A549 (cell line): ENCODE measurements around the gene HOXD1. TPM values are rescaled to one million over a fixed set of nuclear protein-coding genes. Genes with fewer than 3 reads are reported as not detected.
A peak's percentile ranks its signal among the peaks of the same experiment; 100 is the strongest.

Experiments
- ATAC-seq, 2 experiments: fragments of 200-7000 bp in 1 of 2; fragments of >200 bp in 1 of 2; cut with Nextera tagmentation in 1 of 2; cut with Tn5 transposase in 1 of 2; 3 replicates each; pipeline versions ENCODE4 v1.8.0 to v1.9.1; 2018 to 2020; ENCODE audit warnings: mild to moderate bottlenecking in 1 of 2, moderate library complexity in 1 of 2
- CTCF ChIA-PET: fragments of 300-600 bp; sonication (Branson Sonifier 250); formaldehyde crosslinking; extraction: SDS; loops from one replicate; lab custom pipeline; 2021; ENCODE audit warnings: antibody characterized with exemption, inconsistent platforms; lab: Yijun Ruan, JAX
- POLR2A ChIA-PET: fragments of 350-600 bp; formaldehyde crosslinking; extraction: SDS; loops from one replicate; lab custom pipeline; 2021; ENCODE audit warnings: antibody characterized with exemption, inconsistent platforms; lab: Yijun Ruan, JAX
- DNase-seq, 2 experiments: peaks; one replicate each; pipeline versions ENCODE4 v3.0.0 to v3.0.0-alpha.2; 2011 to 2016; ENCODE audit warnings: low read depth in 1 of 2, low spot score in 1 of 2
- FAIRE-seq: peaks from 2 replicates; lab custom pipeline; 2011; peaks lifted over from hg19 to GRCh38; lab: Jason Lieb, UNC
- H3K27ac ChIP-seq, 2 experiments: fragments of >200 bp; sonication (Bioruptor Twin); formaldehyde crosslinking; 3 replicates each; pipeline ENCODE4 v1.5.1; 2016 to 2017
- H3K4me1 ChIP-seq: fragments of >200 bp; sonication (Bioruptor Twin); formaldehyde crosslinking; 3 replicates; pipeline ENCODE4 v1.6.1; 2016
- H3K4me2 ChIP-seq: fragments of >200 bp; sonication (Bioruptor Twin); formaldehyde crosslinking; 3 replicates; pipeline ENCODE4 v1.6.1; 2016
- H3K4me3 ChIP-seq: fragments of >200 bp; sonication (Bioruptor Twin); formaldehyde crosslinking; 3 replicates; pipeline ENCODE4 v1.5.1; 2016
- H3K9me3 ChIP-seq: fragments of >200 bp; sonication (Bioruptor Twin); formaldehyde crosslinking; 3 replicates; pipeline ENCODE4 v1.6.1; 2016
- CHD4 ChIP-seq: fragments of 200-600 bp; sonication (generic); IDR thresholded peaks from 2 replicates; pipeline ENCODE4 v1.6.1; 2016; ENCODE audit warnings: antibody characterized with exemption, mild to moderate bottlenecking, borderline replicate concordance
- EHF ChIP-seq: fragments of 250-450 bp; sonication (Bioruptor Pico); IDR thresholded peaks from 2 replicates; pipeline ENCODE4 v1.5.0; 2020; ENCODE audit warnings: mild to moderate bottlenecking
- ESRRA ChIP-seq: fragments of 150-350 bp; IDR thresholded peaks from 2 replicates; pipeline ENCODE4 v1.6.1; 2014; ENCODE audit warnings: mild to moderate bottlenecking, low read length, borderline replicate concordance
- GATA3 ChIP-seq: IDR thresholded peaks from 2 replicates; pipeline ENCODE4 v1.6.1; 2012; ENCODE audit warnings: borderline replicate concordance
- HOXB5 ChIP-seq: fragments of 250-450 bp; sonication (Bioruptor Pico); IDR thresholded peaks from 2 replicates; pipeline ENCODE4 v1.5.0; 2020; ENCODE audit warnings: mild to moderate bottlenecking, moderate library complexity
- MAZ ChIP-seq: fragments of 150-350 bp; IDR thresholded peaks from 2 replicates; pipeline ENCODE4 v1.6.1; 2014; ENCODE audit warnings: antibody characterized with exemption, low read depth, low read length, borderline replicate concordance
- MYC ChIP-seq: IDR thresholded peaks from 2 replicates; pipeline ENCODE4 v1.6.1; 2012; ENCODE audit warnings: mild to moderate bottlenecking, inconsistent platforms, low read length, improper control_type of control experiment, borderline replicate concordance
- POLR2A ChIP-seq: IDR thresholded peaks from 2 replicates; pipeline ENCODE4 v1.6.1; 2012; ENCODE audit warnings: mild to moderate bottlenecking, low read length
- RAD21 ChIP-seq, 2 experiments: fragments of >200 bp in 1 of 2; sonication (Bioruptor Twin) in 1 of 2; formaldehyde crosslinking in 1 of 2; IDR thresholded peaks in 1 of 2; conservative IDR thresholded peaks in 1 of 2; 2 replicates in 1 of 2; 3 replicates in 1 of 2; pipeline ENCODE4 v1.6.1; 2012 to 2018; ENCODE audit warnings: inconsistent platforms in 1 of 2
- RFX5 ChIP-seq: fragments of 450-650 bp; IDR thresholded peaks from 2 replicates; pipeline ENCODE4 v1.7.1; 2014; ENCODE audit warnings: antibody characterized with exemption, mild to moderate bottlenecking, moderate library complexity
- SMC3 ChIP-seq: fragments of >200 bp; sonication (Bioruptor Twin); formaldehyde crosslinking; IDR thresholded peaks from 3 replicates; pipeline ENCODE4 v1.6.1; 2018; ENCODE audit warnings: inconsistent platforms
- TFCP2L1 ChIP-seq: fragments of 250-450 bp; sonication (Bioruptor Pico); IDR thresholded peaks from 2 replicates; pipeline ENCODE4 v1.5.0; 2021; ENCODE audit warnings: mild to moderate bottlenecking
- ZNF302 ChIP-seq: fragments of 250-450 bp; sonication (Bioruptor Pico); IDR thresholded peaks from 2 replicates; pipeline ENCODE4 v1.9.0; 2021; ENCODE audit warnings: inconsistent platforms, mild to moderate bottlenecking, moderate library complexity
- ZSCAN20 ChIP-seq: fragments of 250-450 bp; sonication (Bioruptor Pico); IDR thresholded peaks from 2 replicates; pipeline ENCODE4 v1.8.0; 2022; ENCODE audit warnings: mild to moderate bottlenecking, moderate library complexity
- WGBS: methylation state at CpG from one replicate; pipeline ENCODE4 v1.1.6; 2017; ENCODE audit errors: missing lambda C conversion rate; 5-methylcytosine and 5-hydroxymethylcytosine counted together
- polyA plus RNA-seq, 4 experiments: library from polyadenylated mRNA; depleted of rRNA in 3 of 4; stranded (reverse); fragments of >200 nt; fragmentation: RNase III in 1 of 4; extraction: RNeasy Plus Mini Kit Qiagen cat#74134 plus additional on column Dnase treatment in 1 of 4; gene quantifications; 2 replicates in 3 of 4; 3 replicates in 1 of 4; pipeline ENCODE4 v1.2.3, GENCODE V29; 2011 to 2017
- TF ChIP-seq, protein P1 (sequence below): fragments of 450-650 bp; IDR thresholded peaks from 2 replicates; pipeline ENCODE4 v1.6.1; 2014; ENCODE audit warnings: antibody characterized with exemption
- TF ChIP-seq, protein P2 (sequence below): IDR thresholded peaks from 2 replicates; pipeline ENCODE4 v1.6.1; 2012

HOXD1 gene
- polyA plus RNA-seq, 2 of the 4 experiments (the other 2 are of a cell fraction), result 0.12 TPM

DNA sequence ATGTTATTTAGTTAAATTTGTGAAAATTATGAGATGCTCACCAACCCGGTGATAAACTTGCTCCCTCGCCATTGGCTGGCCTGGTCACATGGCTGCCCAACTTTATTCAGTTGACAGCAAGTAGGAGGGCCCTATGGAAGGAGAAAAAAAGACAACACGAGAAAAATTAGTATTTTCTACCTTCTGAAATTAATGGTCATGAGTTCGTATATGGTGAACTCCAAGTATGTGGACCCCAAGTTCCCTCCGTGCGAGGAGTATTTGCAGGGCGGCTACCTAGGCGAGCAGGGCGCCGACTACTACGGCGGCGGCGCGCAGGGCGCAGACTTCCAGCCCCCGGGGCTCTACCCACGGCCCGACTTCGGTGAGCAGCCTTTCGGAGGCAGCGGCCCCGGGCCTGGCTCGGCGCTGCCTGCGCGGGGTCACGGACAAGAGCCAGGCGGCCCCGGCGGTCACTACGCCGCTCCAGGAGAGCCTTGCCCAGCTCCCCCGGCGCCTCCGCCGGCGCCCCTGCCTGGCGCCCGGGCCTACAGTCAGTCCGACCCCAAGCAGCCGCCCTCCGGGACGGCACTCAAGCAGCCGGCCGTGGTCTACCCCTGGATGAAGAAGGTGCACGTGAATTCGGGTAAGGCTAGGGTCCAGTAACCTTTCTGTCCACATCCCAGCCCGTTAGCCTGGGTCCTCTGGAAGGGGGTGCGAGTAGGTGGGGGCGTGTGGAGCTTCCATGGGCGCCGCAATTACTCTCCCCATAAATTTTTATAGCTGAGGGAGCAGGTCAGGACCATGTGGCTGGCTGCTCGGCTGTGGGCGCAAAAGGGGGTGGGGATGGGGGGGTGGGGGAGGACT lies 36.8 kb upstream of the HOXD1 start, which contains the start of gene HOXD4:
TSS of gene HOXD4 (plus strand) at position 109 of the 846 bp plus-strand sequence. CDS start at position 193, 84 bp downstream.
- POLR2A ChIA-PET, result no interaction called here
- no peak for DNase-seq
- TF ChIP-seq EHF (CRISPR knock-in tag), result no peak
- TF ChIP-seq ESRRA, result no peak
- TF ChIP-seq ZSCAN20 (CRISPR knock-in tag), result no peak
- TF ChIP-seq MYC, result no peak
- TF ChIP-seq CHD4, result no peak
- no peak for TF ChIP-seq RFX5
- TF ChIP-seq POLR2A, result no peak
- TF ChIP-seq, protein P1, sequence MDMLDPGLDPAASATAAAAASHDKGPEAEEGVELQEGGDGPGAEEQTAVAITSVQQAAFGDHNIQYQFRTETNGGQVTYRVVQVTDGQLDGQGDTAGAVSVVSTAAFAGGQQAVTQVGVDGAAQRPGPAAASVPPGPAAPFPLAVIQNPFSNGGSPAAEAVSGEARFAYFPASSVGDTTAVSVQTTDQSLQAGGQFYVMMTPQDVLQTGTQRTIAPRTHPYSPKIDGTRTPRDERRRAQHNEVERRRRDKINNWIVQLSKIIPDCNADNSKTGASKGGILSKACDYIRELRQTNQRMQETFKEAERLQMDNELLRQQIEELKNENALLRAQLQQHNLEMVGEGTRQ, result peak; percentile 33
- no peak for TF ChIP-seq RAD21 (conservative IDR thresholded peaks at IDR 0.05 in 1 of 2, IDR thresholded peaks at IDR 0.05 in 1 of 2)
- TF ChIP-seq, all 56 proteins: peak for 1
- FAIRE-seq (no peak), ATAC-seq (peak; percentile 26 to 76; a peak in 3 of 6 replicates)
- H3K4me1 ChIP-seq, result no peaks in the 10 kb centered on the region
- H3K4me2 ChIP-seq, result peak within 1 kb of the TSS; percentile 53; the same call in 2 of the 3 replicates
- H3K9me3 ChIP-seq, result no peaks in the 10 kb centered on the region
- peak within 1 kb of the TSS in 1 of 2 experiments; percentile 68; a peak in 2 of 6 replicates for H3K27ac ChIP-seq
- H3K4me3 ChIP-seq, result peak within 1 kb of the TSS; percentile 35
- CTCF ChIA-PET, result interaction anchor here (1.2 to 2.6 kb wide), 4 partner anchors 10 to 501 kb away, joined by 3 to 22 read pairs (median 6); no protein-coding TSS in a partner anchor
- 60% methylated on average over 32 of the region's 55 CpGs for WGBS

DNA sequence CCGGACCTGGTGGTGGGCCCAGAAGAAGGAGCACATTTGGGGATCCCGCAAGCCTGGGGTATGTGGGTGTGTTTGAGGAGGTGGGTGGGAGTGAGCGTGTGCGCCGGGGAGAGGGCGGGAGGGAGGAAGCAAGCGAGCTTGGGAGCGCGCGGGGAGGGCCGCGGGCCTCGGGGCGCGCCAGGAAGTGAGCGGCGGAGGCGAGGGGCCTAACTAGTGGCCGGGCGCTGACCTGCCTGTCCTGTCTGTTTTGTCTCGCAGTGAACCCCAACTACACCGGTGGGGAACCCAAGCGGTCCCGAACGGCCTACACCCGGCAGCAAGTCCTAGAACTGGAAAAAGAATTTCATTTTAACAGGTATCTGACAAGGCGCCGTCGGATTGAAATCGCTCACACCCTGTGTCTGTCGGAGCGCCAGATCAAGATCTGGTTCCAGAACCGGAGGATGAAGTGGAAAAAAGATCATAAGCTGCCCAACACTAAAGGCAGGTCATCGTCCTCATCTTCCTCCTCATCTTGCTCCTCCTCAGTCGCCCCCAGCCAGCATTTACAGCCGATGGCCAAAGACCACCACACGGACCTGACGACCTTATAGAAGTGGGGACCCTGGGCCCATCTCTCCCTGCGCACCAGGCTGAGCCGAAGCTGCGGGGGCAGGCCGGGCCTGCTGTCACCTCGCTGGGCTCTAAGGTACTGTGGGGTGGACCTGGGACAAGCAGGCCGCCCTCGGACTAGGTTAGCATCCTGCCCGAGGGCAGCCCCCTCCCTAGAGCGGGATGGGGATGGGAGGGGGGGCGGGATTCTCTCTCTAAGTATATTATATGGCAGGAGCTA lies 35.9 kb upstream of the HOXD1 start:
- no peak for ATAC-seq
- ChIA-PET CTCF (interaction anchor here (2.6 kb wide), 1 partner anchor 13 kb away, joined by 22 read pairs; no protein-coding TSS in a partner anchor), POLR2A (no interaction called here)
- WGBS, result 89% methylated on average over 45 of the region's 48 CpGs
- no peak for DNase-seq
- TF ChIP-seq, protein P1, result no peak
- TF ChIP-seq HOXB5 (no peak), MAZ (no peak), SMC3 (no peak), EHF (CRISPR knock-in tag) (no peak), RAD21 (conservative IDR thresholded peaks at IDR 0.05 in 1 of 2, IDR thresholded peaks at IDR 0.05 in 1 of 2) (no peak), TFCP2L1 (CRISPR knock-in tag) (no peak)
- Histone ChIP-seq H3K27ac (no peak overlapping the region), H3K9me3 (no peaks in the 10 kb centered on the region), H3K4me1 (no peaks in the 10 kb centered on the region), H3K4me2 (no peak overlapping the region), H3K4me3 (no peak overlapping the region)
- no peak for FAIRE-seq

DNA sequence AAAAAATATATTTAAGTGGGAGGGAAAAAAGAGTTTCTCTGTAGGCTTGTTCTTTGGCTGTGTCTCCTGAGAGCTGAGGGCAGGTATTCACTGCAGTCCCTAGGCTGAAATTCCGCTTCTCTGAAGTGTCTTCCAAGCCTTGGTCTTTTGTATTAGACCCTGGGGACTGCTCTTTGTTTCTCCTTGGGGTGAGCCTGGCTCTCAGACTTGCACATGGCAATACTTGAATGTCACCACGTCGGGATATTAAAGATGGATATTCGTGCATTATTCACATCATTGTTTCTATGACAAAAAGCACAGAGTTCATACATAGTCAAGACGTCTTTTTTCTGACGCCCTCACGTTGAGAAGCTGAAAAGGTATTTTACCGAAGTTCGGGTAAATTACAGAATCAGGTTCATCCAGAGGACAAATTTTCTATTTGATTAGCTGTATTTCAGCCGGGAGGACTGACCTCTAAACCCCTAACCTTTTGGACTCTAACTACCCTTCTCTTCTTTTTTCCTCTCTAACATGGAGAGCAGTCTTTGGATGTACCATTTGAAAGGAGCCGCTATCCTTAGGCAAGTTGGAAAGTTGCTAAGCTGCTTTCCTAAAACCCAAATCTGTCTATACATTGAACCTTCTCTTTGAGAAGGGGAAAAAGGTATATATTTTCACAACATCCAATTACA lies 33.8 kb upstream of the HOXD1 start:
- no peak for DNase-seq
- no peak for TF ChIP-seq MAZ
- TF ChIP-seq, protein P2, sequence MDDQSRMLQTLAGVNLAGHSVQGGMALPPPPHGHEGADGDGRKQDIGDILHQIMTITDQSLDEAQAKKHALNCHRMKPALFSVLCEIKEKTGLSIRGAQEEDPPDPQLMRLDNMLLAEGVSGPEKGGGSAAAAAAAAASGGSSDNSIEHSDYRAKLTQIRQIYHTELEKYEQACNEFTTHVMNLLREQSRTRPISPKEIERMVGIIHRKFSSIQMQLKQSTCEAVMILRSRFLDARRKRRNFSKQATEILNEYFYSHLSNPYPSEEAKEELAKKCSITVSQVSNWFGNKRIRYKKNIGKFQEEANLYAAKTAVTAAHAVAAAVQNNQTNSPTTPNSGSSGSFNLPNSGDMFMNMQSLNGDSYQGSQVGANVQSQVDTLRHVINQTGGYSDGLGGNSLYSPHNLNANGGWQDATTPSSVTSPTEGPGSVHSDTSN, result no peak
- TF ChIP-seq GATA3, result no peak
- TF ChIP-seq CHD4, result no peak
- TF ChIP-seq ZNF302 (CRISPR knock-in tag), result no peak
- no peak overlapping the region for H3K4me2 ChIP-seq
- FAIRE-seq, result no peak
- no peak for ATAC-seq
- no peak overlapping the region for H3K4me3 ChIP-seq
- no peak overlapping the region for H3K27ac ChIP-seq
- ChIA-PET CTCF (interaction anchor here (0.7 to 2.4 kb wide), 6 partner anchors 14 to 1455 kb away, joined by 3 to 16 read pairs (median 4); no protein-coding TSS in a partner anchor), POLR2A (no interaction called here)
- 87% methylated on average over 11 of the region's 11 CpGs for WGBS
- H3K9me3 ChIP-seq, result no peaks in the 10 kb centered on the region
- no peaks in the 10 kb centered on the region for H3K4me1 ChIP-seq
